ENCODE measurements around the gene RHBDL2.
A peak's percentile ranks its signal among the peaks of the same experiment; 100 is the strongest.

The RHBDL2 gene

GRCh38 chr1:38867208-38867607, 74.4 kb downstream of the RHBDL2 start:
- no peak for TF ChIP-seq TAF1 (IDR thresholded peaks at IDR 0.05; ENCODE audit: borderline replicate concordance, insufficient read depth, low read length)
- no peak for TF ChIP-seq POLR2AphosphoS5 (IDR thresholded peaks at IDR 0.05; ENCODE audit: low read depth, low read length)
- TF ChIP-seq SIN3A (IDR thresholded peaks at IDR 0.05; ENCODE audit: borderline replicate concordance, insufficient read depth, low read length) = no peak
- no peak for TF ChIP-seq REST (IDR thresholded peaks at IDR 0.05; ENCODE audit: insufficient read depth in 1 of 2, low read depth in 2 of 2, low read length in 2 of 2)
- no peak for TF ChIP-seq FOXP2 (optimal IDR thresholded peaks at IDR 0.05; ENCODE audit: borderline replicate concordance, extremely low read depth, extremely low read length, insufficient read depth)

GRCh38 chr1:38865112-38865715, 76.4 kb downstream of the RHBDL2 start:
- no peak for TF ChIP-seq TAF1 (IDR thresholded peaks at IDR 0.05; ENCODE audit: borderline replicate concordance, insufficient read depth, low read length)
- no peak for TF ChIP-seq SIN3A (IDR thresholded peaks at IDR 0.05; ENCODE audit: borderline replicate concordance, insufficient read depth, low read length)
- no peak for TF ChIP-seq FOXP2 (optimal IDR thresholded peaks at IDR 0.05; ENCODE audit: borderline replicate concordance, extremely low read depth, extremely low read length, insufficient read depth)
- no peak for TF ChIP-seq REST (IDR thresholded peaks at IDR 0.05; ENCODE audit: insufficient read depth in 1 of 2, low read depth in 2 of 2, low read length in 2 of 2)

- TF ChIP-seq TAF1 (IDR thresholded peaks at IDR 0.05; ENCODE audit: borderline replicate concordance, insufficient read depth, low read length) (no peak), FOXP2 (optimal IDR thresholded peaks at IDR 0.05; ENCODE audit: borderline replicate concordance, extremely low read depth, extremely low read length, insufficient read depth) (no peak), REST (IDR thresholded peaks at IDR 0.05; ENCODE audit: insufficient read depth in 1 of 2, low read depth in 2 of 2, low read length in 2 of 2) (no peak)
These were observed 81.2 kb downstream of the RHBDL2 start for GRCh38 chr1:38860454-38860795.

GRCh38 chr1:38859561-38860453, 81.8 kb downstream of the RHBDL2 start, which contains the start of gene RRAGC:
Gene RRAGC (minus strand): TSS chr1:38859772. CDS start chr1:38859646, 126 bp downstream.
- TF ChIP-seq TAF1 (IDR thresholded peaks at IDR 0.05; ENCODE audit: borderline replicate concordance, insufficient read depth, low read length) = 0 out of 2 replicates have a peak, but pooled peaks have one; percentile 58
- TF ChIP-seq FOXP2 (optimal IDR thresholded peaks at IDR 0.05; ENCODE audit: borderline replicate concordance, extremely low read depth, extremely low read length, insufficient read depth) = peak; percentile 22
- no peak for TF ChIP-seq REST (IDR thresholded peaks at IDR 0.05; ENCODE audit: insufficient read depth in 1 of 2, low read depth in 2 of 2, low read length in 2 of 2)
- TF ChIP-seq SIN3A (IDR thresholded peaks at IDR 0.05; ENCODE audit: borderline replicate concordance, insufficient read depth, low read length) = peak; percentile 88; the same call in 1 of the 2 replicates

All from PFSK-1 (cell line).